GM12874 (cell line): ENCODE measurements around the gene PDE2A.

Source experiments
- CTCF ChIP-seq: IDR thresholded peaks from 2 replicates; pipeline ENCODE4 v1.5.1; 2011; ENCODE audit warnings: low read depth, mild to moderate bottlenecking, control low read depth, low read length, moderate library complexity; ENCODE audit not compliant: insufficient read depth

Gene PDE2A

GRCh38 chr11:72703267-72704008 lies 29.2 kb upstream of the PDE2A start:
- TF ChIP-seq CTCF: no peak

GRCh38 chr11:72702577-72703241 lies 28.5 kb upstream of the PDE2A start:
- no peak for TF ChIP-seq CTCF

- no peak for TF ChIP-seq CTCF
Measured at GRCh38 chr11:72702096-72702495, 27.9 kb upstream of the PDE2A start.

- no peak for TF ChIP-seq CTCF
Measured at GRCh38 chr11:72701466-72701865, 27.2 kb upstream of the PDE2A start.

- TF ChIP-seq CTCF: no peak
Measured at GRCh38 chr11:72700146-72700545, 25.9 kb upstream of the PDE2A start.

GRCh38 chr11:72697814-72698213 lies 23.6 kb upstream of the PDE2A start:
- TF ChIP-seq CTCF: no peak

GRCh38 chr11:72696866-72697700 lies 22.9 kb upstream of the PDE2A start:
- no peak for TF ChIP-seq CTCF
